Thyroid gland (tissue), 4 donors: ENCODE data around the gene TGFBR1.

Experiments used
- POLR2A ChIP-seq, 2 donors: fragments of 450-650 bp; IDR thresholded peaks; one replicate each; pipeline ENCODE4 v1.6.1; 2017; ENCODE audit warnings: antibody characterized with exemption in 2 of 2, mild to moderate bottlenecking in 2 of 2, moderate library complexity in 1 of 2
- TF ChIP-seq, protein P1 (sequence below), 6 experiments: fragments of 200-600 bp in 3 of 6; fragments of 450-650 bp in 3 of 6; sonication (generic) in 3 of 6; IDR thresholded peaks; one replicate each; pipeline ENCODE4 v1.5.1; 2016 to 2019; ENCODE audit warnings: antibody characterized with exemption in 6 of 6, mild to moderate bottlenecking in 2 of 6, inconsistent platforms in 1 of 6, moderate library complexity in 1 of 6

DNA sequence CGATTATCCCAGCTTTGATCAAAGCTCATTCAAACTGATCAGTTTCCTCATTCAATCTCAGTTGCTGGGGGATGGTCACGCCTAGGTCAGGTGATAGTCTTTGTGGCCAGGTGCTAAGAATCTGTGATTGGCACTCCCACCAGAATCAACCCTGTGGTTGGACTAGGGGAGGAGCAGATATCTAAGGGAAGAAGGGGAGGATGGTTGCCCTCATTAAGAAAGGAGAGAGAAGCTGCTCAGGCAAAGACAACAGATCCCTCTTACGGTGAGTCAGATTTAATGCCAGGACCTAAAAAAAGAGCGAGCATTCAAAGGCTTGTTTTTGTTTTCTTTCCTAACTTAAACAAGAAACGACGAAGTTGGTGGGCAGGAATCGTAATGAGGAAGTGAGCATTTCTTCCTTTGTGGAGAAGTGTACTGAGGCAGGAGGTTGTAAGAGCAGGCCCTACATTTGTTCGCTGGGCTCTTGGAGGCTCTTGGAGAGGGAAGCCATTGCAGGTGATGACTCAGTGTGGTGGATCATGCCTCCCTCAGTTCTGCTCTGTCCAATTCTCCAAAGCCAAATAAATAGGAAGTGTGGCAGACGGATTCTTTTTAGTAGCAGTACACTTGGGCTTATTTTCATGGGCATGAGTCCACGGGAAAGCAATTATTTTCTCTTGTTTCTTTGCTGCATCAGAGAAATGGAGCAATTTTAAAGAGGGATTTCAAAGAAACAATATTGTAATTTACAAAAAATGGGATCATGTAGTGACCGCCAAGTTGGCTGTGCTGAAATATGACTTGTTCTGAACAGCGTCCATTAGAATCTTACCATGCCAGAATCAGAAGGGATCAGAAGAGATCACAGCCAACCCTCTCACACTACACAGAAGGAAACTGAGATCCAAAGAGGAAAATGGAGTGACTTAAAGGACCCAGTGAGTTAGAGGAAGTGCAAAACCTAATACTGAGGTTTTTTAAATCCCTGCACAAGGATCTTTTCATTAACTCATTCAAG is 18.7 kb upstream of the TGFBR1 start:
- TF ChIP-seq, protein P1, sequence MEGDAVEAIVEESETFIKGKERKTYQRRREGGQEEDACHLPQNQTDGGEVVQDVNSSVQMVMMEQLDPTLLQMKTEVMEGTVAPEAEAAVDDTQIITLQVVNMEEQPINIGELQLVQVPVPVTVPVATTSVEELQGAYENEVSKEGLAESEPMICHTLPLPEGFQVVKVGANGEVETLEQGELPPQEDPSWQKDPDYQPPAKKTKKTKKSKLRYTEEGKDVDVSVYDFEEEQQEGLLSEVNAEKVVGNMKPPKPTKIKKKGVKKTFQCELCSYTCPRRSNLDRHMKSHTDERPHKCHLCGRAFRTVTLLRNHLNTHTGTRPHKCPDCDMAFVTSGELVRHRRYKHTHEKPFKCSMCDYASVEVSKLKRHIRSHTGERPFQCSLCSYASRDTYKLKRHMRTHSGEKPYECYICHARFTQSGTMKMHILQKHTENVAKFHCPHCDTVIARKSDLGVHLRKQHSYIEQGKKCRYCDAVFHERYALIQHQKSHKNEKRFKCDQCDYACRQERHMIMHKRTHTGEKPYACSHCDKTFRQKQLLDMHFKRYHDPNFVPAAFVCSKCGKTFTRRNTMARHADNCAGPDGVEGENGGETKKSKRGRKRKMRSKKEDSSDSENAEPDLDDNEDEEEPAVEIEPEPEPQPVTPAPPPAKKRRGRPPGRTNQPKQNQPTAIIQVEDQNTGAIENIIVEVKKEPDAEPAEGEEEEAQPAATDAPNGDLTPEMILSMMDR (IDR thresholded peaks at IDR 0.05), result no peak
- TF ChIP-seq POLR2A (IDR thresholded peaks at IDR 0.05), result no peak
